ENCODE results near the gene YJU2.
"Not testable (repeated sequence)": the region's sequence is repeated elsewhere in the genome, so short reads cannot be mapped to it uniquely, and the experiment has no call there.

GRCh38 chr19:4231521-4231920, 15.4 kb upstream of the YJU2 start:
- TF ChIP-seq CTCF (conservative IDR thresholded peaks at IDR 0.05); ZFX (IDR thresholded peaks at IDR 0.05): not testable (repeated sequence)
